ENCODE measurements around the gene RAPGEF6.

Gene RAPGEF6

GRCh38 chr5:131539251-131539650, 95.8 kb downstream of the RAPGEF6 start:
- DNase-seq = no peak

GRCh38 chr5:131538177-131538593, 96.8 kb downstream of the RAPGEF6 start:
- DNase-seq = no peak

DNA sequence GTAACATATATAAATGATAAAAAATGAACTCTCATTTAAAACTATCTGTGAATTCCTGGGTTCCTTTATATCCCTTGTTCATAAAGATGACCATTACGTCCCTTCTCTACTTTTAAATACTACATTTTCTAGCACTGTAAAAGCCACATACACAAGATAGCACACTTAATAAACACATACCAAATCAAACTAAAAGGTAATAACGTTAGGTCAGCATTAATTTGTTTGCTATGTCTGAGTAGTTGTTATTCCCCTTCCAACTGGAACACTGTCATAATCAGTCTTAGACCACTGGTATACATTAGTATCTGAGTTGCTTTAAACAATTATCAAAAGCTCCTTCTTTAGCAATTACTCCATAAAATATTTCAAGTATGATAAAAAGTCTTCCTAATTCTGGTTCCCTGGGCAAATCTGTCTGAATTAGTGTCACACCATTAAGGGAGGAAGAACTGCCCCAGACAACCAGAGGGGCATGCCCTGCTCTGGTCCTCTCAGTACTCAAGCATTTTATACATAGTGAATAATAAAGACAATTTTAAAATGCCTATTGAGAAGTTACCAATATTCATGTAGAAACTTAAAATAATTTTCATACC, 98.1 kb downstream of the RAPGEF6 start:
- no peak for DNase-seq

DNA sequence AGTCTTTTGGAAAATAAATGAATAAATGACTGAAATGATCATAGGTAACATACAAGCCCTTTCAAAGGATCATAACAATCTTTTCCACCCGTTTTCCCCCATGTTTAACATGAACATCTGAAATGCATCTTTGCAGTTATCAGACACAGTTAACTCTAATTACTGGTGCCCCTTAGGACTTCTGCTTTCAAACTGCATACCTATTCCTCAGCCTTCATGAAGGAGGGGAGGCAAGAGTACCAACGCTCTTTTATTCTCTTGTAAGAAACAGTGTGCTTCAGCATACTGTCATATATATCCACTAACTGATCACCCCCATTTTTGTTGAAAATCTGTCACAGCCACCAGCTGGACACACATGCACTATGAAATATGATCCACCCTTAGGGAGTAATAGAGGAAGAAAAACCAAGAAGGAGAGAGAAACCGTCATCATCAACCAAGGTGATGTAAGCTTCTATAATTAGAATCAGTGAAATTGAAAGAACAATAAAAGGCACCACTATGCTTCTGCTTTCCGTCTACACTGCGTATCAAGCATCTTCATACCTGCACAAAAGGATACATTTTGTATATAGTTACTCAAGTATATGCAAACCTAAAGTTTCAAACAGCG, 98.7 kb downstream of the RAPGEF6 start:
- DNase-seq = no peak

- DNase-seq = no peak
These were observed 100.1 kb downstream of the RAPGEF6 start for GRCh38 chr5:131534974-131535373.

- no peak for DNase-seq
These were observed 101.2 kb downstream of the RAPGEF6 start for GRCh38 chr5:131533836-131534235.

GRCh38 chr5:131532031-131532640, 102.9 kb downstream of the RAPGEF6 start:
- no peak for DNase-seq

DNA sequence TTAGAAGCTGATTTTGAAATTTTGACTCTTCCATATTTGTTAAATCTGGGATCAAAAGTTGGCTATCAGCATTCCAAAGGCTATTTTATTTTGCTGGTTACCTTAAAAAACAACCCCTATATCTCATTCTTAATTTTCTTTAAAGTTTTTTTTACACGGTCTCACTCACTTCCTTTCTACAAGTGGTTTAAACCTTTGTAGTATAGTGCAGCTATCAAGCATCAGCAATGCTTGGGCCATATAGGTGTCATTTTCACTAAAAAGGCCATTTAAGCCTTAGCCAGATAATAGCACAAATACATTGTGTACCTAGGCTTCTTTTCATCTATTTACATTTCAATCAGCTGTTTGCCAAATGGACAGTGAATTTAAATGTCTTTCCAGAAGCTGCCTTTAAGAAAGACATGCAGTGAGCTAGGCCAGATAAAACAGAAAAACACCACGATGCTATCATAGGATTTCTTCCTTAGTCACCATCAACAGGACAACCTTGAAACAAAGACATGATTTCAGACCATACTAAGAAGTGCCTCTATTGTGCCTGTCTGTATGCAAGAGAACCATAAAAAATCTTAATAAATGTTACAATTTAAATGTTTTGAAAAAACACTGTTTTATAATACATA, 104.2 kb downstream of the RAPGEF6 start:
- DNase-seq = no peak

DNA sequence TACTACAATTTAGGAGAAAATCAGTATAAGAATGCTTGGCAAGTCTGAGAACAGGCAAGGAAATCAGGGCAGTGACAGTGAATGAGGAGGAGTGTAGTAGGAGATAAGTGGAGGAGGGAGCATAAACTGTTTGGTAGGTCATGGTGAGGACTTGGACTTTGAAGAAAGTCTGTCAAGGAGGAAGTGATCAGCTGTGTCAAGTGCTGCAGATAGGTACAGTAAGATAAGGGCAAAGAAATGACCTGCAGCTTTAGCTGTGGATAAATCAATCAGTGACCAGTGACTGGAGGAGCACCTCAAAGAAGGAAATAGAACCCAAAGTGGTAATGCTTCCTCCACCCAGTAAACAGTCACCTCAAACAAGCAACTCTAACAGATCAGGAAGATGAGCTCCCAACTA, 106.3 kb downstream of the RAPGEF6 start:
- no peak for DNase-seq

DNA sequence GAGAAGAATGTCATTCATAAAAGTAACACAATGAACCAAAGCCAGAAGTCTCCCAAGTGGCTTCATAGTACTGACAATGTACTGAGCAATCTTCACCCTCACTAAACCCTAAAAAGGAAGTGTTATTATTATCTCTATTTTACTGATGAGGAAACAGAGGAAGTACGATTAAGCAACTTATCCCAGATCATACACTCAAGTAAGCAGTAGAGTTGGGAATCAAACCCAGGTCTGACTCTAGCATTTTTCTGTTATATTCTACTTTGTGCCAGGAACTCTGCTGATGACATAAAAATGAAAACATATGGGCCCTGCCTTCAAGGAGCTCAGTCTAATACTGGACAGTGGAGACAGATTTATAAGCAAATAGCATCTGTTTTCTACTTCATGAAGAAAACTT, 109.2 kb downstream of the RAPGEF6 start:
- DNase-seq = no peak

- DNase-seq = no peak
These were observed 110.6 kb downstream of the RAPGEF6 start for GRCh38 chr5:131524431-131524830.

DNA sequence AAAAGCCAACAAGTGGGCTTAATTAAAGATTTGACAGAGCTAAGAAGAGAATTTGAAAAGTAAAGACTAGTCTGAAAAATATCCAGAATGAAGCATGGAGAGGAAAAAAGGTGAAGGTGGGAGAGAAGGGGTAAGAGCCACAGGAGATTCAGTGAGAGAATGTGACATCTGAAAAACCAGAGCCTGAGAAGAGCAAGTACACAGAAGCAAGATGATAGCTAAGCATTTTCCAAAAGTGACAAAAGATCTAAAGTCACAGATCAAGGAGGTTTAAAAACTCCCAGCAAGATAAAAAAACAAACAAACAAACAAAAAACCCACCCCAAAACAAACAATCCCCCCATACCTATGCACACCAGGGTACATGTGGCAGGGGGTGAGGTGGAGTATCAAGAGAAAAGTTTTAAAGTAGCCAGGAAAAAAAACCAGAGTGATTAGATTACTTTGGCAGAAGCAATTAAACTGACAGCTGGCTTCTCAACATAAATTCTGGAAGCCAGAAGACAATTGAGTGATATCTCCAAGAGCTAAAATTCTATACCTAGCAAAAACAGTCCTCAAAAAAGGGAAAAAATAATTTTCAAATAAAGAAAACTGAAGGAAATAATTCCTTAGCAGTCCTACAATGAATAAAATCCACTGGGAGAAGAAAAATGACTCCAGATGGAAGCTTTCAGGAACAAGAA, 111.4 kb downstream of the RAPGEF6 start:
- DNase-seq = no peak

DNA sequence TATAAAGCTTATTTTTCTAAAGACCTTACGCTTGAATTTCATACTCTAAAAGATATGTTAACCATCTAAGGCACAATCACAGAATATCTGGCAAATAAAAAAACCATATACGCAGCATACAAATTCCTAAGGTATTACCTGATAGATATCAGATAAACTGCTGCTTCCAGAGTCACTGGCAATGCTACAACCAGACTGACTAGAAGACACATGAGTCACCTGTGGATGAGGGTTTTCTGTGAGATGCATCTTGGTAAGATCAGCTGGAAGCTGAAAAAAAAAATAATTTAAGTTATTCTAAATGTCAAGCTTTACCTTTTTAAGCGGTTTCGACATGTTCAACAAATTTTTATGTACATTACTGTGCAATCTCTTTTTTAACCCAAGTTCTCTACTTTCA, 113.8 kb downstream of the RAPGEF6 start:
- no peak for DNase-seq

- DNase-seq = no peak
These were observed 119.7 kb downstream of the RAPGEF6 start for GRCh38 chr5:131515348-131515747.

GRCh38 chr5:131514316-131515283, 120.4 kb downstream of the RAPGEF6 start:
- peak in 1 of 2 experiments; percentile 10 for DNase-seq

GRCh38 chr5:131513780-131514179, 121.2 kb downstream of the RAPGEF6 start:
- no peak for DNase-seq

DNA sequence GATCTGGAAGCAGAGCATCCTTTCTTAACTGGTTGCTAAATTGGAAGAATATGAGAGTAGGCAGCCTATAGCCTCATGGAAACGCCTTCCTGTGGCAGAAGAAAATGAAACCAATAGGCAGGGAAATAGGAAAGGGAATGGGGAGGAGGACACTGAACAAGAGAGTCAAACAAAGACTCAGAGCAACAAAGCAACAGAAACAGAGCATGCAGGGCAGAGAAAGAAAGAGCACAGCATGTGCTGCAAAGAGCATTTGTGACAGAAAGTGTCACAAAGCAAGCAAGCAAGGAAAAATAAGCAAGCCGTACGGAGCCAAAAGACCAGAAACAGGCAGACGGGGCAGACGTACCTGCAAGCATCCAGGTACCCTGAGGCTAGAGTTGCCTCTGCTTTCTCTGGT, 123.1 kb downstream of the RAPGEF6 start:
- no peak for DNase-seq

- no peak for DNase-seq
These were observed 125.2 kb downstream of the RAPGEF6 start for GRCh38 chr5:131509801-131510200.

DNA sequence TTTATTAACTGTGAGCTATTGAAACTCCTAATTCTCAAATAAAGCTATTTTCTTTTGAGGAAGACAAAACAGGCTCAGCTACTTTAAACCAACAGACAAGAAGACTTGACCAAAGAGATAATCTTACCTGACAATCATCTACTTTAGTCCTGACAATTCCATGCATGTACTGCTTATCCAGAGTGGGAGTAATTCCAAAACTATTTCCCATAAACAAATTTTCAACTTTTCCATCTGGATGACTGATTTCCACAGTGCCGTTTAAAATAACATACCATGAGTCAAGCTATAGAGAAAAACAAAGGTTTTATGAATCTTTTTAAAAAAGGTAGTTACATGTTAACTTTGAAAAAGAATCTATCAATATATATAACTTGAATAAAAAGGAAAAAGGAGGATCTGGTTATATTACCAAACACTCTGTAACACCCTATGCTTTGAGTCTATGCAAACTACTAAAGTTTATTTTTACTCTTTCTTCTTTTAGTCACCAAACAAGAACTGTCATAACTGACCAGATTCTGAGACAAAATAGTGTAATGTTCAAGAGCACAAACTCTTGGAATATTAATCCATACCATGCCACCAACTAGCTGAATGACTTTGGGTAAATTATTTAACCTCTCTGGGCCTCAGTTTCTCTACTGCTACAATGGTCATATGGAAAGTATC, 129.7 kb downstream of the RAPGEF6 start:
- no peak for DNase-seq

DNA sequence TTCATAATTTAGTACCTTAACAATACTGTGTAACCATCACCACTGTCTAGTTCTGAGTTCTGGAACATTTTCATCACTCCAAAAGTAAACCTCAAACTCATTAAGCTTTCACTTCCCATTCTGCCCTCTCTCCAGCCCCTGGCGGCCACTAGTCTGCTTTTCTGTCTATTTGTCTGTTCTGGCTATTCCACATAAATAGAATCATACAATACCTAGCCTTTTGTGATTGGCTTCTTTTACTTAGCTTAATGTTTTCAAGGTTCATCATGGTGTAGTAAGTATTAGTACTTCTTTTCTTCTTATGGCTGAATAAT, 138.7 kb downstream of the RAPGEF6 start:
- DNase-seq = no peak

DNA sequence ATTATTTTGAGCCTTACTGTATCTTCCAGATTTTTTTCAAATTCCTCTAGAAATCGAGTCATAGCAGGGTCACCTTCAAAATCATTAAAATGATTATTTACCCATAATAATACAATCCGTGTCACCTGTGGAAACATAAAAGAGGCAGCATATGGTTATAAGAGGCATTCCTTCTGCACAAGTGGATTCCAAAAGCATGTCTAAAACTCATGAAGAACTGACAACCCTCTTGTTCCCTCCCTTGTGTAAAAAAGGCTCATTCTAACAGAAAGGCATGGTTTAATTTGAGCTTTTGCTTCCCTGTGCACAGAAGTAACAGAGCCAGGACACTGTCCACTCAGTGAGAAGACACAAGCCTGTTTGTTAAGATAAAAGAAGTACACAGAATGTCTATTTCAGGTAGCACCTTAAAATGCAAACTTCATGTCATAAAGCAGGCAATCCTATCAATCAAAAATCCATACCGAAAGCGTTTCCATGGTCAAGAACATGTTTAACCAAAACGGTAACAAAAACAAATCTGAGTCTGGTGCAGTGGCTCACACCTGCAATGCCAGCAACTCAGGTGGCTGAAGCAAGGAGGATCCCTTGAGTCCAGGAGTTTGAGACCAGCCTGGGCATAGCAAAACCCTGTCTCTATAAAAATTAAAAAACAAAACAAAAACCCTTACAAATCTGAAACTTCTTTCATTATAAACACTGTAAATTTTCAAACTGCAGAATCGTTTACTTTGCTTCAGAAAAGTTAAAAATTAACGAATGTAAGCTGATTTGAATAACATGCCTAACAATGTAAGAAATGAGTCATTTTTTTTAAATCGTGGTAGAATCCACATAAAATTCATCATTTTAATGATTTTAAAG, 139.3 kb downstream of the RAPGEF6 start:
- DNase-seq = no peak

Data from activated CD4-positive, alpha-beta T cell treated with anti-CD3 and anti-CD28 coated beads, Interleukin-2, amount 50 U/mL, for 4 hours (primary cell).